CD4-positive, alpha-beta T cell treated with Interleukin-17A for 1 hour (primary cell): ENCODE data around the gene BTBD1.

Source experiments
- DNase-seq: peaks from one replicate; pipeline ENCODE4 v3.0.0-alpha.2; 2020

Gene BTBD1

DNA sequence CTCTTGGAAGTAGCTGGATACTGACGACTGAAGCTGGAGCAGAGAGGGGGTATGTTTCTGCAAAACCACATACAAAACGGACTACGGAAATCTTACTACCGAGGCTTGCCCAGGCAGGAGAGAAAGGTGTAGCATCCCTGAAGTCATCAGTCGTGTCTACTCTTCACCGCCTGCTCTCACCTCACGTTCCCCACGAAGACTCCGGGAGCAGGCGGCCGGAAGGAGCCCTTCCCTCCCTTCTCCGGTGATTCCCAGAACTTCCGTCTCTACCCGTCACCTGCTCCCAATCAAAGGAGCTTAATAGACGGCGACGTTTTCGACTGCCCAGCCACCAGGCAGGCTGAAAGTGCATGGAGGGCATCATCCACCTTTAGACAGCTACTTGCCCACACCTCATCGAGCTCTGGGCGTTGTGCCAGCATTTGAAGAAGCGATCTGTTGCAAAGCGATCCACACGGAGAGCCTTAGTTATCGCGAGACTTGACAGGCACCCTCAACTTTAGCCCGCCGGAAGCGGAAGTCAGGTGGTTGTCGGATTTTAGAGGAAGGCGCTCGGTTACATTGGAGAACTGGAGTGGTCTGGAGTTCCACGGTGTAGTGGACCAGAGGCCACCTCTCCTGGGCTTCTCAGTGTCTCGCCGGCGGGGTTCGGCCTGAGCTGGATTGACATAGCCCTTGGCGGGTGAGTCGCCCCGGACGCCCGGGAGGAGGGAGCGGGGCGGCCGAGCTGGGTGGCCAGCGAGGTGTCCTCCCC is 81.2 kb downstream of the BTBD1 start, which contains the start of gene RAMAC:
TSS of gene RAMAC (plus strand) at position 523 of the 754 bp plus-strand sequence. CDS start 2,809 bp downstream, outside the sequence.
- DNase-seq = peak; percentile 95

DNA sequence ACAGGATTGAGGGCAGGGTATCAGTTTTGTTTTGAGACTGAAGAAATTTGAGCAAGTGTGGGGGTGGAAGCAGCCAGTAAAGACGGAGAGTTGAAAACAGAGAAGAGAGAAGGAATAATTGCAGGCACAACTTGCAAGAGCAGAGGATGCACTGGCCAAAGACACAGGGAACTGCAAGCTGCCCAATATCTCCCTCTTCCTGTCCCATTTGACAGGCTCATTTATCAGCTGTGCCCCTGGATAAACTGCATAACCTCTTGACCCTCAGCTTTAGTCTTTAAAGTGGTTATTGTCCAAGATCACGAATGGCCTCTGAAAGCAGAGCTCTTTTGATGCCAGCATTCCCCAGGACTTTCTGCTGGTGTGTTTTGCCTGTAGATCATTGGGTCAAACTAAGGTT is 86.1 kb downstream of the BTBD1 start:
- no peak for DNase-seq

DNA sequence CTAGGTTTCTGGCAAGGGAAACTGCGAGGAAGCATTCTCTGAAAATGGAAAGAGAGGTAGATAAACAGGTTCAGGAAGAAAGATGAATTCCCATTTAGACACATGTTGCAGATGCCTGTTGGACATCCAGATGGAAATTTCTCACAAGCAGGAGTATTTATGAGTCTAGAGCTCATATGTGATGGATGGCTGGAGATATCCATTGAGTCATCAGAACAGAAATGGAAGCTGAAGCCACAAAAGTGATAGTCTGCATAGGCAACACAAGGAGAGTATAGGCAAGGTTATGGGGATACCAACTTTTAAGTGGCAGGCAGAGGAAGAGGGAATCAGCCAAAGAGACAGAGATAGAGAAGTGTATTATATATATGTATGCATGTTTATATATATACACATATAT is 87.3 kb downstream of the BTBD1 start:
- no peak for DNase-seq

- no peak for DNase-seq
Observed at GRCh38 chr15:82978438-82978837, 88.6 kb downstream of the BTBD1 start.

- no peak for DNase-seq
Observed at GRCh38 chr15:82977076-82977475, 90.0 kb downstream of the BTBD1 start.

DNA sequence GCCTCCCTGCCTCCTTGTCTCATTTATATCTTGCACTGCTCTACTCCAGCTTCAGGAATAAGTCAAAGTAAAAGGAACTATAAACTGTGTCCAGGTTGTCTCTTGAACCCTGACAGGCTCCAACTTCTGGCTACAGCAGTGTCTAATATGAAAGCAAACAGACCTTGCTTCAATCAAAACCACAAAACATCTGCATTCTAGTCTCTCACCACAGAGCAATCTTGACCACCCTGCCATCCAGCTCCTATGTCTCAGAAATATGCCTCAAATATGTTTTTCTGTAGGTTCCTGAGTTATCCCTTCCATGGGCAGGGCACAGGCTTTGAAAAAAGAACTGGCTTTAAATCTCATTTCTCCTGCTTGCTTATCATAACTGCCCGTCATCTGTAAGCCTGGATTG is 94.1 kb downstream of the BTBD1 start:
- no peak for DNase-seq

- no peak for DNase-seq
Observed at GRCh38 chr15:82971218-82971984, 95.7 kb downstream of the BTBD1 start.

GRCh38 chr15:82970696-82971095 is 96.4 kb downstream of the BTBD1 start:
- DNase-seq = no peak

DNA sequence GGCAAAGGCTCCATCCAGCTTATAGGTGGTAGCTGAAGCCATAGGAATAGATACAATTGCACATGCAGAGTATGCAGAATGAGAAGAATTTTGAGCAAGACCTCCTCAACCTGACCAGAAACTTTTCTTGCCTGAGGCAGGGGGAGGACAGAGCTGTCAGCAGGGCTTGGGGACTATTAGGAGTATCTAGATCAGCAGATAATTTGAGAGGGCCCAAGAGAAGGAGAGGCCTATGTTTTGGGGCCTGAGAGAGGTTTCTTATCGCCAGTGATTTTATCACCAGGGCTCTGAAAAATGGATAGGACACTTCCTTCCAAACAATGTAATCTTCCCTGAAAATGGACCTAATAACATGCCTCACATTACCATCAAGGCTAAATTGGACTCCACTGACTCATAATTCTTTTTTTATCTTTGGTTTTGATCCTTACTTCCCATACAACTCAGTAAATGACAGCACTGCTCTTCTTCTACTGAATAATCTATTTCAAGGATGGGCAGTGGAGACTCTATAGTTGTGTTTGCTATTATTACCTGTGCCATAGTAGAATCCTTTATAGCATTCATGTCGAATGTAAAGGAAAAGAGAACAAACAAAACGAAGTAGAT is 96.9 kb downstream of the BTBD1 start:
- no peak for DNase-seq

GRCh38 chr15:82969353-82969752 is 97.7 kb downstream of the BTBD1 start:
- DNase-seq = no peak

- no peak for DNase-seq
Observed at GRCh38 chr15:82968066-82968465, 99.0 kb downstream of the BTBD1 start.

- no peak for DNase-seq
Observed at GRCh38 chr15:82966671-82967071, 100.4 kb downstream of the BTBD1 start.
